GM21390 (cell line): Measurements from ENCODE around the gene AMN1.
"Not testable (repeated sequence)": the region's sequence is repeated elsewhere in the genome, so short reads cannot be mapped to it uniquely, and the experiment has no call there.

ENCODE experiments used
- ATAC-seq: cut with Tn5 transposase; IDR thresholded peaks from one replicate; pipeline ENCODE4 v1.9.1; 2021; ENCODE audit not compliant: unreplicated experiment

AMN1 gene

GRCh38 chr12:31733549-31734432 lies 5.0 kb upstream of the AMN1 start:
- ATAC-seq: not testable (repeated sequence)

- ATAC-seq: no peak
These were observed 4.2 kb upstream of the AMN1 start for GRCh38 chr12:31732926-31733548.

GRCh38 chr12:31731203-31731602 lies 2.4 kb upstream of the AMN1 start:
- ATAC-seq: not testable (repeated sequence)

DNA sequence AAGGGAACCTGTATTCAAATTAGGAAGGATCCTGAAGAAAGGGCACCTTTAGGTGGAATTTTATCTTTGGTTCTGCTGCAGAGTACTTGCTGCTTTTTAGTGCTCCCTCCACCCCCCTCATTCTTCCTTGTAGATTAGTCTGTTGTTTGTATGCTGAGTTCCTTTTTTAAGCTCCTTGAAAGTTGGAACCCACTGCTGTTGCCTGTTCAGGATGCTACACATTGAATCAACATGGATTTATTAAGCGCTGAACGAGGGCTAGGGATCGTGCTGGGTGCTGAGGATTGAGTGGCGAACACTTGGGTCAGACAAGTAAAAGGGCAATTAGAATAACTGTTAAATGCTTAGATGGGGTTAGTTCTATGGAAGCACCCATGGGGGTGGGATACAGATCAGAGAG lies 884 bp upstream of the AMN1 start:
- no peak for ATAC-seq

DNA sequence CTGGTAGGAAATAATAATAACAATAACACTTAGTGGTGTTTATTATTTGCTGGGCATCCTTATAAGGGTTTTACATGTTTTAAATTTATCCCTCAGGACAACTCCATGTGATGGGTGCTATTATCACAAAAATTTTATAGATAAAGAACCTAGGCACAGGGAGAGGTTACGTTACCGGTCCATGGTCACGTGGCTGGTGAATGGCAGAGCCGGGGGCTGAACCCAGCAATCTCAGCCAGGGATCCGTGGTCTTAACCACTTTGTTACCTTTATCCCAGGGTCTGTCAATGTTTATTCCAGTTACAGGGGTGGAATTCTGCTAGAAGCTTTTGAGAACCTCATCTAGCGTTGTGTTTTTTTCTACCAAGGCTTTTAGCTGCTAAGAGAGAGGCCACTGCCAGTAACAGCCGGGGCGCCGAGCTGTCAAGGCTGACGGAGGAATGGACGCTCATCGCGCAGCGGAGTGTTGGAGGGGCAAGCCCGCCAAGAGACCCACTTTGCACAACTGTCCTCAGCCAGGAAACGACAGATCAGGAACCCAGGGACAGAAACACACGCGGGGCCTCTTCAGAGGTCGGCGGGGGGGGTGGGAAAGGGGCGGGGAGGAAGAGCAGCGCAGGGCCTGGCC lies 418 bp downstream of the AMN1 start:
- no peak for ATAC-seq

DNA sequence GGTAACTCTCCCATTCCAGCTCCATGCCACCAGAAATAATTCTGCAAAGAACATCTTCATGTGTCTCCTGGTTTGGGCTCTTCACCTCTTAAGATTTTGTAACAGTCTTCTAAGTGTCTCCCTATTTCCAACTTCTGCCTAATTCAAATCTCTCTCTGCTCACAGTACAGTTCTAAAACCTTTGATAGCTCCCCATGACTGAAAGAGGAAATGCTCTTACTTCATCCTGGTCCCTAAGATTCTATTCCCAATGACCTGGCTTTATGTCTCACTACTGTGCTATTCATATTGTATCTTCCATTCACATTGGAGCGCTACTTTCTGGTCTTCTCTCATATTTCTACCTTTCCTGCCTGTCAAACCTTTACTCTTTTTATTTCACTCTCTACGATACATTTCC lies 1.6 kb downstream of the AMN1 start:
- ATAC-seq: no peak

GRCh38 chr12:31726575-31726974 lies 2.2 kb downstream of the AMN1 start:
- ATAC-seq: no peak

- ATAC-seq: no peak
These were observed 4.3 kb downstream of the AMN1 start for GRCh38 chr12:31724557-31724956.

DNA sequence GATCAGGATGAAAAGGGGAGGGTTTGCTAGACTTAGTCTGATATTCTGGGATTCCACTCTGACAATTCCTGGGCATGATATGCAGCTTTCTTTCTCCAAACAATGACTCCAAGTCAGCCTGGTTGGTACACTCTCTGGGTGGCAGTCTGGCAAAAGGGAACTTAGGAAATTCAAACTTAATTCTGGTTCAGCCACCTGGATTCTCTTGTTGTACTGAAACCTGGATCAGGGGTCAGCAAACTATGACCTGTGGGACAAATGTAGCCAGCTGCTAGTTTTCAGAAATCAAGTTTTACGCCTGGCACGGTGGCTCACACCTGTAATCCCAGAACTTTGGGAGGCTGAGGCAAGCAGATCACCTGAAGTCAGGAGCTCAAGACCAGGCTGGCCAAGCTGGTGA lies 6.2 kb downstream of the AMN1 start:
- ATAC-seq: no peak

- not testable (repeated sequence) for ATAC-seq
These were observed 10.2 kb downstream of the AMN1 start for GRCh38 chr12:31718542-31719198.

DNA sequence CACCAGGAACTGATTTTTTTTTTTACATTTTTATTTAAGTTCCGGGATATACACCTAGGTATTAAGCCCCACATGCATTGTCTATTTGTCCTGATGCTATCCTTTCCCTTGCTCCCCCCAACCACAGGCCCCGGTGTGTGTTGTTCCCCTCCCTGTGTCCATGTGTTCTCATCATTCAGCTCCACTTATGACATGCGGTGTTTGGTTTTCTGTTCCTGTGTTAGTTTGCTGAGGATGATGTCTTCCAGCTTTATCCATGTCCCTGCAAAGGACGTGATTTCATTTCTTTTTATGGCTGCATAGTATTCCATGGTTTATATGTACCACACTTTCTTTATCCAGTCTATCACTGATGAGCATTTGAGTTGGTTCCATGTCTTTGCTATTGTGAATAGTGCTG lies 11.8 kb downstream of the AMN1 start:
- not testable (repeated sequence) for ATAC-seq

DNA sequence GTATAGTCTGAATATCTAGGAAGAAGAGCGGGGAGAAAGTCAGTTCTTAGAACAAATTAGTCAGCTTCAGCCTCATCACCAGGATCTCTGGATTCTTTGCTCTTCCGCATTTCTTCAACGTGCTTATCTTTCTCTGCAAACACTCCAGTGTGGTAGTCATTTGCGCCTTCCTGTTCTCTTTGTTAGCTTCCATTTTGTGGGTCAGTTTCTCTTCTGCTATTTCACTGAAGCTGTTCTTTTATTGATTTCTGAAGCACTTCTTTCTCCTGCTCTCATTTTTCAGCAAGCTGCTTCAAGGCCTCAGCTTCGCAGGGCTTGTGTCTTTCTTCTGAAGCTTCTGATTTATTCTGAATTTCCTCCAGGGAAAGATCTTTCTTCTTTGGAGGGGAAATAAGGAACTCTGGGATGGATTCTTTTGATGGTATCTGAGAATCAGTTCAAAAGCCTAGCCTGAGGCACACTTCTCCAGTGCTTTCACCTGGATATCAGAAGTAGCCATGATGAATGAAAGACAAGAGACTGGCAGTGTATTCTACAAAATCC lies 13.5 kb downstream of the AMN1 start:
- ATAC-seq: peak; percentile 82

DNA sequence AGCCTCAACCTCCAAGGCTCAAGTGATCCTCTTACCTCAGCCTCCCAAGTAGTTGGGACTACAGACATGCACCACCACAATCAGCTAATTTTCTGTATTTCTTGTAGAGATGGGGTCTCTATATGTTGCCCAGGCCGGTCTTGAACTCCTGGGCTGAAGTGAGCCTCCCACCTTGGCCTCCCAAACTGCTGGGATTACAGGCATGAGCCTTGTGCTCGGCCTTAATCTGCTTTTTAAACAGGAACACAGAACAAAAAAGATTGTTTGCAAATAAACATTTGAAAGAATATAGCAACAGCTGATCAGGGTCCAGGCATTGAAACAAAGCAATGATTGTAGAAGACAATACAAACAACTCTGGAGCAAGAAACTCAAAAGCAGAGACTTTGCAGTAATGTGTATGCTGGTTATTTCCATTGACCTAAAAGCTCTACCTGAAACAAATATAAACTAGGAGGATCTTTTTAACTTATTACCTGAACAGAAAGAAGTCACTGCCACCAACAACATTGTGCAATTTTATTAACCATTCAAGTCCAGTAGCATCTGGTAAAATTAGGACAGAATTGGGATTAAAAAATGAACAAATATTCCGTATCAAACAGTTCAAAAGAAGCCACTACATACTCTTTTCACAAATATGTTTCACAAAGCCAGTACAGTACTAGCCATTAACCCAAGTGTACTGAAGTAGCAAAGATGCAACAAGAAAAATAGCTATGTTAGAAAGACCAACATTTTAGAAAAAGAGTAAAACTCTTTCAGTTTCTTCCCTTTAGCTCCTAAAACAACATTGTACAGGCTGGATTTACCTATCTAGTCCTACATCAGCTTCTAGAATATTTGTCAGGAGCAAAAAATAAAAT lies 14.2 kb downstream of the AMN1 start:
- peak; percentile 13 for ATAC-seq

DNA sequence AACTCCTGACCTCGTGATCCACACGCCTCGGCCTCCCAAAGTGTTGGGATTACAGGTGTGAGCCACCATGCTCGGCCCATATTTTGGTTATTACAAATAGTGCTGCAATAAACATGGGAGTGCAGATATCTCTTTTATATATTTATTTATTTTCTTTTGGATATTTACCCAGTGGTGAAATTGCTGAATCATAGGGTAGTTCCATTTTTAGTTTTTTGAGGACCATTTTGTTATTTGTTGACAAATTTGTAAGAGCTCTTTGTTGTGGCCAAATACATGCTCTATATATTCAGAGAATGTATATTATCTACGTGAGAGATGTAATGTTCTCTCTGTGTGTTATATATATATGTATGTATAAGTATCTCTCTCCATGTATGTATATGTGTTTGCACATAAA lies 15.9 kb downstream of the AMN1 start:
- no peak for ATAC-seq

- no peak for ATAC-seq
These were observed 18.6 kb downstream of the AMN1 start for GRCh38 chr12:31710021-31710818.

- ATAC-seq: not testable (repeated sequence)
These were observed 20.7 kb downstream of the AMN1 start for GRCh38 chr12:31708118-31708517.

GRCh38 chr12:31705621-31706020 lies 23.2 kb downstream of the AMN1 start:
- no peak for ATAC-seq

DNA sequence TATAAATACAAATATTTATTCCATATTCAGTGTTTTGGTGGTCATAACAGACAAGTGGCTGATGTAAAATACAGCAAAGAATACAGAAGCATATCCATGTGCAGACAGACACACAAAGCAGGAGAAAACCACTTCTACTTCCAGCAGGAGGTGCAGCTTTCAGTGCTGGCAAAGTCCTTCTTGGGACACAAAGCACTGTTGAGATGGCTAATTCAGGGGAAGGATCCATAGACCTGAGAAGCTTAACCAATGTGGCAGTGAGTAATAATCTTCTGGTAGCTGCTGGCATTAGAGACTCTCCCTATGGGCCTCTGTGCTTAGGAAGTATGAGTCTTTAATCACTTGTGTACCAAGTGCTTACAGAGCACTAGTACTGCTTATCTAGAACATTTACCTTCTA lies 26.8 kb downstream of the AMN1 start:
- ATAC-seq: no peak

DNA sequence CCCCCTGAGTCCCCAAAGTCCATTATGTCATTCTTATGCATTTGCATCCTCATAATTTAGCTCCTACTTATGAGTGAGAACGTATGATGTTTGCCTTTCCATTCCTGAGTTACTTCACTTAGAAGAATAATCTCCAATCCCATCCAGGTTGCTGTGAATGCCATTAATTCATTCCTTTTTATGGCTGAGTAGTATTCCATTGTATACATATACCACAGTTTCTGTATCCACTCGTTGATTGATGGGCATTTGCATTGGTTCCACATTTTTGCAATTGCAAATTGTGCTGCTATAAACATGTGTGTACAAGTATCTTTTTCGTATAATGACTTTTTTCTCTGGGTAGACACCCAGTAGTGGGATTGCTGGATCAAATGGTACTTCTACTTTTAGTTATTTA lies 38.9 kb downstream of the AMN1 start:
- ATAC-seq: not testable (repeated sequence)
